Sigmoid colon (tissue), 7 donors: ENCODE data around the gene HLTF. TPM values are rescaled to one million over a fixed set of nuclear protein-coding genes. Genes with fewer than 3 reads are reported as not detected.
A peak's percentile ranks its signal among the peaks of the same experiment; 100 is the strongest.

ENCODE experiments used
- DNase-seq: peaks from one replicate; pipeline ENCODE4 v3.0.0-alpha.2; 2019
- H3K27ac ChIP-seq, 4 donors: fragments of 200-600 bp; sonication (generic); one replicate each; pipeline ENCODE4 v1.5.1; 2016 to 2019; ENCODE audit warnings: mild to moderate bottlenecking in 1 of 4
- H3K27me3 ChIP-seq, 3 donors: fragments of 200-600 bp; sonication (generic); one replicate each; pipeline ENCODE4 v1.5.1; 2019; ENCODE audit warnings: mild to moderate bottlenecking in 1 of 3
- H3K36me3 ChIP-seq, 4 donors: fragments of 200-600 bp; sonication (generic); one replicate each; pipeline ENCODE4 v1.5.1; 2016 to 2019
- H3K4me1 ChIP-seq, 4 donors: fragments of 200-600 bp; sonication (generic); one replicate each; pipeline ENCODE4 v1.5.1; 2017 to 2019
- H3K4me3 ChIP-seq, 4 donors: fragments of 200-600 bp; sonication (generic); one replicate each; pipeline ENCODE4 v1.5.1; 2017 to 2019; ENCODE audit warnings: mild to moderate bottlenecking in 2 of 4, moderate library complexity in 1 of 4
- H3K9me3 ChIP-seq, 4 donors: fragments of 200-600 bp in 3 of 4; sonication (generic) in 3 of 4; one replicate each; pipeline versions ENCODE4 v1.5.1 to v1.6.1; 2013 to 2019
- CTCF ChIP-seq, 4 experiments: fragments of 450-650 bp in 3 of 4; fragments of 200-600 bp in 1 of 4; IDR thresholded peaks; one replicate each; pipeline ENCODE4 v1.5.1; 2016 to 2019; ENCODE audit warnings: antibody characterized with exemption in 4 of 4, mild to moderate bottlenecking in 3 of 4, moderate library complexity in 2 of 4
- EP300 ChIP-seq, 4 donors: sonication (generic); formaldehyde crosslinking; IDR thresholded peaks; one replicate each; pipeline ENCODE4 v1.6.1; 2017; ENCODE audit warnings: antibody characterized with exemption in 4 of 4
- POLR2A ChIP-seq, 2 donors: fragments of 450-650 bp; IDR thresholded peaks; one replicate each; pipeline ENCODE4 v1.6.1; 2016; ENCODE audit warnings: antibody characterized with exemption in 2 of 2, mild to moderate bottlenecking in 2 of 2, moderate library complexity in 2 of 2
- POLR2AphosphoS5 ChIP-seq, 4 donors: sonication (generic); formaldehyde crosslinking; IDR thresholded peaks; one replicate each; pipeline ENCODE4 v1.6.1; 2017; ENCODE audit warnings: antibody characterized with exemption in 4 of 4
- WGBS, 2 donors: extraction: QIAGEN DNeasy Blood & Tissue Kit; methylation state at CpG; one replicate each; pipeline ENCODE4 v1.1.7; 2013; 5-methylcytosine and 5-hydroxymethylcytosine counted together
- intact Hi-C: fragments of 100-400 bp; cut with DNase I; formaldehyde crosslinking; loops from one replicate; pipeline ENCODE4 v1.15.1; 2023
- polyA plus RNA-seq, 3 donors: library from polyadenylated mRNA; stranded (reverse); fragments of 200-250 nt; gene quantifications; one replicate each; pipeline ENCODE4 v1.2.3, GENCODE V29; 2013
- total RNA-seq, 4 donors: library from RNA; depleted of rRNA; stranded (reverse); fragments of >200 nt; gene quantifications; one replicate each; pipeline ENCODE4 v1.1.0, GENCODE V29; 2016
- donor health status: healthy with polysubstance abuse.
- donor health status: Bipolar disorder and iron deficiency.
- donor health status: healthy.

Gene HLTF
- total and polyA plus RNA-seq, 7 donors, result 1.8 to 43.9 (median 24.4) TPM

DNA sequence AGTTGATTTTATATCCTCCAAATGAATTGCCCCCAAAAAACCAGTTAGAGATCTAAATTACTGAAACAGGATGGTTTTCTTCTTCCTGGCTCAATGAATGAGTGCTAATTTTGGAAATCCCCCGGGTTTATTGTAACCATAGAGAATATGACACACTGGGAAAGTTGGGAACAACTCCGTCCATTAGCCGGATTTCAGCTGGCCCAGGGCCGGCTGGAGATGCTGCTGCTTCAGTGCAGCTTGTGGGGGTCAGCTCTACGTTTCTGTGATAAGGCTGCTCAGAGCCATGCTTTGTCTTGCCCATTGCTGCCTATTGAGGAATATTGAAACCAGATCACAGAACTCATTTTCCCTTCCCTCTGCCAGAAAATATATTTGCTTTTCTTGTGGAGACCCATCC, 74.7 kb downstream of the HLTF start:
- H3K27me3 ChIP-seq, result no peaks in the 10 kb centered on the region
- no peaks in the 10 kb centered on the region for H3K9me3 ChIP-seq
- no peak overlapping the region for H3K4me3 ChIP-seq
- 90 to 94% methylated on average over 5 of the region's 5 CpGs for WGBS, 2 donors
- no peak for DNase-seq
- peak overlapping the region in 3 of 4 donors; percentile 45 to 72 (median 55) for H3K27ac ChIP-seq
- TF ChIP-seq POLR2AphosphoS5 (IDR thresholded peaks at IDR 0.05), result no peak
- H3K4me1 ChIP-seq, result peaks cover 0 to 46% (median 36%) of the 10 kb centered on the region in 4 donors
- intact Hi-C loops, result no loop called here
- H3K36me3 ChIP-seq, result peaks cover 26 to 81% (median 41%) of the 10 kb centered on the region in 4 donors

DNA sequence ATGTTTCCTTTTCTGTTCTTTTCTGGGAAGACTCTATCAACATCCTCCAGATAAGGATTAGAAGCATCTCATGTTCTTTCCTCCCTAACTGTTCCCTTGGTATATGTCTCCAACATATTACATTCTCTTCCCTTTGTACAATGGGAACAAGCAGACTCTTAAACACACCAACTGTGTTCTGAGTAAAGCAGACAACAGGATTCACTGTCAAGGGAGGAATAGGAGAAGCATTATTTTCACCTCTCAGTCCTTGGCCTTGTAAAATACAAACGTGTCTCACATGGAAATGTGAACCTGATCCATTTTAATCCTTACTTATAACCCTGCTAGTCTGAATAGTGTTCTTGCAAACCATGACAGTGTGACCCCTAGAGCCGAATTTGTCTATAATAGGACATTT, 75.4 kb downstream of the HLTF start:
- Histone ChIP-seq H3K4me3 (no peak overlapping the region), H3K9me3 (no peaks in the 10 kb centered on the region), H3K27ac (peak overlapping the region in 3 of 4 donors; percentile 45 to 72 (median 55)), H3K27me3 (no peaks in the 10 kb centered on the region), H3K4me1 (peaks cover 0 to 40% (median 32%) of the 10 kb centered on the region in 4 donors), H3K36me3 (peaks cover 29 to 82% (median 41%) of the 10 kb centered on the region in 4 donors)
- WGBS, 2 donors, result 75 to 80% methylated on average over 2 of the region's 2 CpGs
- DNase-seq, result no peak
- TF ChIP-seq EP300 (IDR thresholded peaks at IDR 0.05) (no peak), POLR2AphosphoS5 (IDR thresholded peaks at IDR 0.05) (no peak), POLR2A (IDR thresholded peaks at IDR 0.05) (no peak), CTCF (IDR thresholded peaks at IDR 0.05) (no peak)
- intact Hi-C loops, result no loop called here

GRCh38 chr3:149010504-149010951, 75.8 kb downstream of the HLTF start:
- 80 to 85% methylated on average over 6 of the region's 6 CpGs for WGBS, 2 donors
- peaks cover 0 to 37% (median 28%) of the 10 kb centered on the region in 4 donors for H3K4me1 ChIP-seq
- no peak for DNase-seq
- H3K36me3 ChIP-seq, result peaks cover 29 to 87% (median 41%) of the 10 kb centered on the region in 4 donors
- H3K4me3 ChIP-seq, result no peak overlapping the region
- no peaks in the 10 kb centered on the region for H3K9me3 ChIP-seq
- TF ChIP-seq POLR2A (IDR thresholded peaks at IDR 0.05) (no peak), POLR2AphosphoS5 (IDR thresholded peaks at IDR 0.05) (no peak), EP300 (IDR thresholded peaks at IDR 0.05) (no peak), CTCF (IDR thresholded peaks at IDR 0.05) (no peak)
- intact Hi-C loops, result no loop called here
- peak overlapping the region in 3 of 4 donors; percentile 45 to 72 (median 55) for H3K27ac ChIP-seq
- no peaks in the 10 kb centered on the region for H3K27me3 ChIP-seq

GRCh38 chr3:149009732-149010131, 76.6 kb downstream of the HLTF start:
- Histone ChIP-seq H3K4me3 (no peak overlapping the region), H3K27me3 (no peaks in the 10 kb centered on the region), H3K4me1 (peaks cover 0 to 32% (median 23%) of the 10 kb centered on the region in 4 donors), H3K27ac (peak overlapping the region in 3 of 4 donors; percentile 45 to 72 (median 55)), H3K9me3 (no peaks in the 10 kb centered on the region), H3K36me3 (peaks cover 29 to 87% (median 41%) of the 10 kb centered on the region in 4 donors)
- WGBS, 2 donors, result 81 to 83% methylated on average over 2 of the region's 2 CpGs
- TF ChIP-seq POLR2A (IDR thresholded peaks at IDR 0.05), result no peak
- no peak for TF ChIP-seq EP300 (IDR thresholded peaks at IDR 0.05)
- TF ChIP-seq POLR2AphosphoS5 (IDR thresholded peaks at IDR 0.05), result no peak
- TF ChIP-seq CTCF (IDR thresholded peaks at IDR 0.05), result no peak
- intact Hi-C loops, result no loop called here
- no peak for DNase-seq

GRCh38 chr3:149007567-149008257, 78.6 kb downstream of the HLTF start:
- WGBS, 2 donors, result 87 to 93% methylated on average over 7 of the region's 7 CpGs
- H3K36me3 ChIP-seq, result peaks cover 29 to 78% (median 40%) of the 10 kb centered on the region in 4 donors

More at GRCh38 chr3:149007567-149008257, 78.6 kb downstream of the HLTF start:
- H3K4me3 ChIP-seq, result no peak overlapping the region
- H3K27ac ChIP-seq, result no peak overlapping the region
- intact Hi-C loops, result no loop called here
- no peak for DNase-seq
- peaks cover 0 to 40% (median 28%) of the 10 kb centered on the region in 4 donors for H3K4me1 ChIP-seq
- TF ChIP-seq POLR2A (IDR thresholded peaks at IDR 0.05) (no peak), POLR2AphosphoS5 (IDR thresholded peaks at IDR 0.05) (no peak), EP300 (IDR thresholded peaks at IDR 0.05) (no peak), CTCF (IDR thresholded peaks at IDR 0.05) (no peak)
- H3K9me3 ChIP-seq, result no peaks in the 10 kb centered on the region
- H3K27me3 ChIP-seq, result no peaks in the 10 kb centered on the region
